GM21526 (cell line): ENCODE data around the gene SPACA6.

Source experiments
- ATAC-seq: cut with Tn5 transposase; IDR thresholded peaks from one replicate; pipeline ENCODE4 v1.9.1; 2021; ENCODE audit warnings: moderate library complexity; ENCODE audit not compliant: unreplicated experiment, low FRiP score

The SPACA6 gene

GRCh38 chr19:51703575-51704515 lies 10.7 kb downstream of the SPACA6 start:
- peak; percentile 85 for ATAC-seq

- no peak for ATAC-seq
Measured at GRCh38 chr19:51704626-51705025, 11.5 kb downstream of the SPACA6 start.

GRCh38 chr19:51706296-51706695 lies 13.2 kb downstream of the SPACA6 start:
- ATAC-seq: no peak

- ATAC-seq: no peak
Measured at GRCh38 chr19:51706885-51707284, 13.8 kb downstream of the SPACA6 start.

GRCh38 chr19:51708811-51709210 lies 15.7 kb downstream of the SPACA6 start:
- ATAC-seq: no peak

- ATAC-seq: no peak
Measured at GRCh38 chr19:51709575-51709974, 16.4 kb downstream of the SPACA6 start.

GRCh38 chr19:51710163-51710562 lies 17.0 kb downstream of the SPACA6 start:
- no peak for ATAC-seq

GRCh38 chr19:51711702-51712101 lies 18.6 kb downstream of the SPACA6 start:
- ATAC-seq: no peak

GRCh38 chr19:51712461-51713081 lies 19.4 kb downstream of the SPACA6 start:
- no peak for ATAC-seq

GRCh38 chr19:51713319-51714285 lies 20.5 kb downstream of the SPACA6 start:
- no peak for ATAC-seq

- no peak for ATAC-seq
Measured at GRCh38 chr19:51714848-51715247, 21.7 kb downstream of the SPACA6 start.

GRCh38 chr19:51715850-51716249 lies 22.7 kb downstream of the SPACA6 start:
- ATAC-seq: no peak

GRCh38 chr19:51716925-51717324 lies 23.8 kb downstream of the SPACA6 start:
- no peak for ATAC-seq

- ATAC-seq: no peak
Measured at GRCh38 chr19:51719251-51719988, 26.3 kb downstream of the SPACA6 start.

GRCh38 chr19:51721905-51722304 lies 28.8 kb downstream of the SPACA6 start:
- ATAC-seq: no peak

- ATAC-seq: no peak
Measured at GRCh38 chr19:51722492-51722891, 29.4 kb downstream of the SPACA6 start.

- no peak for ATAC-seq
Measured at GRCh38 chr19:51724543-51724942, 31.4 kb downstream of the SPACA6 start.

- no peak for ATAC-seq
Measured at GRCh38 chr19:51726049-51726448, 32.9 kb downstream of the SPACA6 start.

GRCh38 chr19:51727349-51727880 lies 34.3 kb downstream of the SPACA6 start:
- no peak for ATAC-seq

- ATAC-seq: no peak
Measured at GRCh38 chr19:51729781-51730180, 36.7 kb downstream of the SPACA6 start.
